ENCODE data around the gene RFX7.

The RFX7 gene

GRCh38 chr15:56126409-56126808 is 117.3 kb downstream of the RFX7 start:
- DNase-seq (ENCODE audit: low read depth, low spot score), result no peak

- no peak for DNase-seq (ENCODE audit: low read depth, low spot score)
These were observed 119.3 kb downstream of the RFX7 start for GRCh38 chr15:56124391-56124790.

- no peak for DNase-seq (ENCODE audit: low read depth, low spot score)
These were observed 137.8 kb downstream of the RFX7 start for GRCh38 chr15:56105855-56106254.

- no peak for DNase-seq (ENCODE audit: low read depth, low spot score)
These were observed 141.2 kb downstream of the RFX7 start for GRCh38 chr15:56102441-56102840.

- DNase-seq (ENCODE audit: low read depth, low spot score), result no peak
These were observed 144.4 kb downstream of the RFX7 start for GRCh38 chr15:56099311-56099710.

GRCh38 chr15:56098195-56098863 is 145.3 kb downstream of the RFX7 start:
- no peak for DNase-seq (ENCODE audit: low read depth, low spot score)

- no peak for DNase-seq (ENCODE audit: low read depth, low spot score)
These were observed 148.3 kb downstream of the RFX7 start for GRCh38 chr15:56095406-56095805.

- DNase-seq (ENCODE audit: low read depth, low spot score), result no peak
These were observed 149.5 kb downstream of the RFX7 start for GRCh38 chr15:56094171-56094570.

GRCh38 chr15:56088389-56088788 is 155.3 kb downstream of the RFX7 start:
- no peak for DNase-seq (ENCODE audit: low read depth, low spot score)

- no peak for DNase-seq (ENCODE audit: low read depth, low spot score)
These were observed 157.1 kb downstream of the RFX7 start for GRCh38 chr15:56086566-56086965.

- DNase-seq (ENCODE audit: low read depth, low spot score), result no peak
These were observed 161.4 kb downstream of the RFX7 start for GRCh38 chr15:56082263-56082761.

GRCh38 chr15:56077081-56077480 is 166.6 kb downstream of the RFX7 start:
- no peak for DNase-seq (ENCODE audit: low read depth, low spot score)

GRCh38 chr15:56076640-56077039 is 167.0 kb downstream of the RFX7 start:
- no peak for DNase-seq (ENCODE audit: low read depth, low spot score)

GRCh38 chr15:56074481-56075265 is 169.0 kb downstream of the RFX7 start:
- DNase-seq (ENCODE audit: low read depth, low spot score), result no peak

- no peak for DNase-seq (ENCODE audit: low read depth, low spot score)
These were observed 179.5 kb downstream of the RFX7 start for GRCh38 chr15:56064152-56064551.

- peak; percentile 32 for DNase-seq (ENCODE audit: low read depth, low spot score)
These were observed 184.0 kb downstream of the RFX7 start for GRCh38 chr15:56059716-56060115.

- no peak for DNase-seq (ENCODE audit: low read depth, low spot score)
These were observed 184.7 kb downstream of the RFX7 start for GRCh38 chr15:56058986-56059385.

GRCh38 chr15:56056626-56057025 is 187.1 kb downstream of the RFX7 start:
- no peak for DNase-seq (ENCODE audit: low read depth, low spot score)

- no peak for DNase-seq (ENCODE audit: low read depth, low spot score)
These were observed 190.7 kb downstream of the RFX7 start for GRCh38 chr15:56053046-56053400.

- peak; percentile 52 for DNase-seq (ENCODE audit: low read depth, low spot score)
These were observed 191.2 kb downstream of the RFX7 start for GRCh38 chr15:56052395-56053045.

GRCh38 chr15:56051676-56052075 is 192.0 kb downstream of the RFX7 start:
- no peak for DNase-seq (ENCODE audit: low read depth, low spot score)

GRCh38 chr15:56049577-56049976 is 194.1 kb downstream of the RFX7 start:
- DNase-seq (ENCODE audit: low read depth, low spot score), result no peak

- peak; percentile 64 for DNase-seq (ENCODE audit: low read depth, low spot score)
These were observed 196.3 kb downstream of the RFX7 start for GRCh38 chr15:56047354-56047753.

All from astrocyte of the hippocampus (primary cell).